ENCODE measurements around the gene SMIM41.

The SMIM41 gene

DNA sequence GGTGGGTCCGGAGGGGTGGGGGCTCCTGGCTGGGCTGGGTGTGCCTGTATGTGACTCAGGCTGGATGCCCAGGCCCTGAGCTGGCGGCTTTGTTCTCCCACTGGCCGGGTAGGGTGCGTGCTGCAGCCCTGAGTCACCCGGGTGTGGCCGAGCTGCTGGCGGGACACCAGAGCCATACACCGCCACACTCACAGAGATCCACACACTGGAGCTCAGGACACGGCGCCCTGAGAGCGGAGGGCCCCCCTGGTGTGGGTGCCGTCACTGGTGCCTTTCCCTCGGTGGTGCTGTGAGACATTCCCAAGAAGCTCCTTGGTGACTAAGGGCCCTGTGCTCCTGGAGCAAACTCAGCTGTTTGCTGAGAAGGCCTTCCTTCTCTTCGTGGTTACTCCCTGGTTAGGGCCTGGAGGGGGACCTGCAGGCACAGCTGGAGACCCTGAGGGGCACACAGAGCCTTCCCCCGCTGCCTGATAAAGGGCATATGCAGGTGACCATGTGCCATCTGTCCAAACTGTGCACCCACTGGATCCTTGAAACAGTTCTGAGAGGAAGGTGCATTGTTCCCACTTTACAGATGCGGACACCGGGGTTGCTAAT lies 68.0 kb downstream of the SMIM41 start:
- DNase-seq (ENCODE audit: low spot score), result no peak

DNA sequence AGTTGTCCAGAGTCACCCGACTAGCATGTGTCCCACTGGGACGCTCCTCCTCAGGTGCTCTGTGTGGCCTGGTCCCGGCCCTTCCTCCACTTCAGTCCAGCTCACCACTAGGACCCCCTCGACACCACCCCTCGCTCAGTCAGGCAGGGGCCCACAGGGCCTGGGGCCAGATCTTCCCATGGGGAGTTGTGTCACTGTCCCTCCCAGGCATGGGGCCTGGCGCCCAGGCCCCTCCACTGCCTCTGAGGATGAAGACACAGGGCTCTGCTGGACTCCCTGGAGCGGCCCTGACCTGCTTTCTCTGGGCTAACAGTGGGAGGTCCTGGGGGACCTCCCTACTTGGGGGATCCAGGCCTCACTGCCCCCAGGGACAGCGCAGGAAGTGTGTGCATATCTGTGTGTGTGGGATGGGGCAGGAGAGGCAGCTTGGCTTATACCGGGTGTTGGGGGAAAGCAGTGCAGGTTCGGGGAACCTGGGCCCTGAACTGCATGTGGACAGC lies 68.5 kb downstream of the SMIM41 start:
- no peak for DNase-seq (ENCODE audit: low spot score)

DNA sequence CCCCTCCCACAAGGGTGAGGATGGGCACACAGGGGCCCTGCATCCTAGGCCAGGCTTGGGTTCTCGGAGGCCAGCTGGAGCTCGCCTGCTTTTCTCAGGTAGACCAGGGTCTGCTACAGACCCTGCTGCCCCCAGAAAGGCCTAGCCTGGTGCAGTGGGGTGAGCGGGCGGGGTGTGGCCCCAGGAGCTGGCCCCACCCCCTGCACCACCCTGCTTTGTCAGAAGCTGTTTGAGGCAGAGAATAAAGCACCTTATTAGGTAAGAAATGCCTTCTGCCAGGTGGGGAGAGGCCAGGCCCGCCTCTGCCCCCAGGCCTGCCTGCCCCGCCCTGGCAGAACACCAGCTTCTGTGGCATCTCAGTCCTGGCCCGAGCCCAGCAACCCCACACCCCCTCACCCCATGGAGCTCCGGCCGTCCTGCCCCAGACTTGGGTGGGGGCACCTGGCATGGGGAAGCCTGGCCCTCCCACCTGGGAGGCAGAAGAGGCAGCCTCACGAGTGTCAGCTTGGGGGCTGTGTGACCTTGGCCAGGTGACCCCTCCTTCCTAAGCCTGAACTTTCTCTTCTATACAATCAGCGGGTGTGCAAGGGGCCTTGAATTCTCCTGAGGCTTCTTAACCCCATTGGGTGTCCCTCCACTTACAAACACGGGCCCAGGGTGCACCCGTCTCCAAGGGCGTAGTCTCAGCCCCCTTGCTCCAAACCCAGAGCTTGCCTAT lies 69.1 kb downstream of the SMIM41 start:
- DNase-seq (ENCODE audit: low spot score), result no peak

DNA sequence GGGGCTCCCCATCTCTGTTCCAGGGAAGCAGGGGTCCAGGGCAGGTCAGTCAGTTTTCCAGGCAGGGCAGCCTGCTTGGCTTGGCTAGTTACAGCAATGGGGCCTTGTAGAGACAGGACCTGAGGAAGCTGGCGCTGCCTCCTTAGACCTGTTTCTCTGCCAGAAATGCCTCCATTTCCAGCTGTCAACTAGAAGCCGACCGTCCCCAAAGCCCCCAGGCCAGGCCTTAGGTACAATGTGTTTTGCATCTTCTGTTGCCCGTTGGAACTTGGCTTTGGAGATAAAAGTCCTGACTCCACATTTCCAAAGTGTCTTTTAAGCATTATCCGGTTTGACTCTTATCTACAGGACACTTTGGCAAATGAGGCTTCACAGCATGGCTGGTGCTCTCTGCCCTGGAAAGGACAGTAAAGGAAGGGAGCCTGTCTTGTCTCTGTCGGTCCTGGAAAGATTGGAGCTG lies 69.7 kb downstream of the SMIM41 start:
- DNase-seq (ENCODE audit: low spot score), result no peak

DNA sequence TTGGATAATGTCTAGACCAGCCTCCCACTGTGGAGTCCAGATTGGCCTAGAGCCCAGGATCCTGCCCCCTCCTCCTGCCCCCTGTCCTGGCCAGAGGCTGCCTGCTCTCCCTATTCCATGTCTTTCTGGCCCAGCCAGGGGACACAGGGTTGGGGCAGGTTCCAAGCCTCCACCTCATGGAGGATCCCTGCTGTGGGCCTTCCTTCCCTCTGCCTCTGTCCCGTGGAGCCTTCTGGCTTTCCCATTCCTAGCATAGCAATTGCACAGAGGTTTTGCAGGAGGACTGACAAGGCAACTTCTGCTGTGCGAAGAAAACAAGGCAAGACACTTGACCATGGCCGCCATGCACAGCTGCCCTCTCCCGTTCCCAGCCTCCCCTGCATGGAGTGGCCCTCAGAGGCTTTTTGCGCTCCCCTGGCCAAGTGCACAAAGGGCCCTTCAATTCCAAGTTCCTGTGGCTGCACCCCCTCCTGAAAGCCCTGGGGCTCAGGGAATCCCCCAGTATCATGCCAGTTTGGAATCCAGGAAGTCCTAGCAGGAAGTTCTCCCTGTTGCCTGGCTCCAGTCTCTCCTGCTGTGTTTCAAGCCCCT lies 70.2 kb downstream of the SMIM41 start:
- no peak for DNase-seq (ENCODE audit: low spot score)

DNA sequence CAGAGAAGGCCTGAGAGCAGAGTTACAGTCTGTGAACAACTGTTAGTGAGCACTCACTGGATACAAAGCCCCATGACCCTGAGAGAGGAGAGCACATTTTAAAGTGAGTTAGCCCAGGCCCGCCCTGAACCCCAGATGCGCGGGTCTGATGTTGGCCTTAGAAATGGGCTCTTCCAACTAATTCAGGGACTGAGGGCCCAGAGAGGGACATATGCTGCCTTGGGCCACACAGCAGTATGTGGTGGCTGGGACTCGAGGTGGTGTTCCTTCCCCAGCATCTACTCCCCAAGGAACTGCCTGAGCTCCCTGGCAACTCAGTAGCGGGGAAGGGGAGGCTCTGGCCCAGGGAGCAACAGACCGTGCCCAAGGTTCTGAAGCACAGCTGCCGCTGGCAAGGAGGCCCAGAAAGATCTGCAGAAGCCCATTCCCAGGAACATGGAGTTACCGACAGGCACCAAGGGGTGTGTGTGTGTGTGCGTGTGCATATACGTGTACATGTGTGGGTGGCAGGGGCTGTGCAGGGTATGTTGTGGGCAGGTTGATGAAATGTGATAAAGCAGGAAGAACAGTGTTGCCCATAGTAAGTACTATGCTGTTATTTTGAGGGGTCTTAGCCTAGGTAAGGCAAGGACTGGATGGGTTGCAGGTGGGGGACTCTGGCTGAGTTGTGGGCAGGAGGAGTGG lies 71.8 kb downstream of the SMIM41 start:
- DNase-seq (ENCODE audit: low spot score), result no peak

DNA sequence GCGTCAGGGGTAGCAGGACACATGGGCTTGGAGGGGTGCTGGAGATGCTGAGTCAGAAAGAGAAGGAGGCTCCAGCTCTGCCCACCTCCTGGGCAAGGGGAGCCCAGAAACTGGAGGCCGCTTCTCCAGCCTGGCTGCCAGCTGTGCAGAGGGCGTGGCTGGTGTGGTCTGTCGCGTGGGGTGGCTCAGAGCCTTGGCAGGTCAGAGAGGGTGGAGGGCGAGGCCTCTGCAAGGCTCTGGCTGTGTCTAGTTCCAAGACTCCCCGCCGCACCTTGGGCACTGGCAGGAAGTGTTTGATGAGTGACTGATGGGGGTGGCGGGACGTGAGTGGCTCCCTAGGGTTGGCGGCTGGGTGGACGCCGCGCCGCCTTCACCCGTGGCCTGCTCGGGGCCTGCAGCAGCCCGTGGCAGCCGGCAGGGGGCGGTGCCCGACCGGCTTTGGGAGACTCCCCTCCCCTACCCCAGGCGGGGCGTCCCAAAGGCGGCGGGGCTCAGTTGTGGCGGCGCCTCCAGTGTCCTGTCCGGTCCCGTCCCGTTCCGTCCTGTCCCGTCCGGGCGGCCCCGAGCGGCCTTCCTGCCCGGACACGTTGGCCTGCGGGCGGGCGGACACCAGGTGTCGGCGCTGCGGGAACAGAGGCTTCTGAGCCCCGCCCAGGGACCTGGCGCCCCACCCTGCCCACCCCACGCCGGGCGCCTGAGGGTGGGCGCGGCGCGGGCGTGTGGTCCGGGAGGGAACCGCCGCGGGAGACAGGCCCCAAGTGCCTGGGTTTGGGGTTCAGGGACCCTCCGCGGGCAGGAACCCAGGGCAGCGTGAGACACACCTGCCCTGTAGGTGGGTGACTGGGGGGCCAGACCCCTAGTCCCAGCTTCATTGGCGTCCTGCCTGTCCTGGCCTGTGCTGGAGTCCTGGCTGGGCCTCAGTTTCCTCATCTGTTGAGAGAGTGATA lies 72.6 kb downstream of the SMIM41 start:
- no peak for DNase-seq (ENCODE audit: low spot score)

DNA sequence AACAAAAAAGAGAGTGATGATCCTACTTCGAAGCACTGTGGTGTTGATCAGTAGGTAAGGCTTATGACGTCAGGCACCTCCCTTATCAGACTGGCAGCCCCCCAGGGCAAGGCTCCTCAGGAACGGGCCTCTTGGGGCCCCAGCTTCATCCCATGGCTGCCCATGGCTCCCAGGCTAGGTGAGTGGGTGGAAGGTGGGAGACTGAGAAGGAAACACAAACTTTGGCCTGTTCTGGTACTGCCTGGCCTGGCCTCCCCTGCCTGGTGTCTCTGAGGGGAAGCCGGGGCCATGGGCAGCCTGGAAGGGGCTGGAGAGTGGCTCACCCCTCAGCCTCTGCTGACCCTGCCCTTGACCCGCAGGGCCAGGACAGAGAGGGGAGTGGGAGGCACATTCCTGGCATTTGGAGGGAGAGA lies 73.4 kb downstream of the SMIM41 start:
- no peak for DNase-seq (ENCODE audit: low spot score)

DNA sequence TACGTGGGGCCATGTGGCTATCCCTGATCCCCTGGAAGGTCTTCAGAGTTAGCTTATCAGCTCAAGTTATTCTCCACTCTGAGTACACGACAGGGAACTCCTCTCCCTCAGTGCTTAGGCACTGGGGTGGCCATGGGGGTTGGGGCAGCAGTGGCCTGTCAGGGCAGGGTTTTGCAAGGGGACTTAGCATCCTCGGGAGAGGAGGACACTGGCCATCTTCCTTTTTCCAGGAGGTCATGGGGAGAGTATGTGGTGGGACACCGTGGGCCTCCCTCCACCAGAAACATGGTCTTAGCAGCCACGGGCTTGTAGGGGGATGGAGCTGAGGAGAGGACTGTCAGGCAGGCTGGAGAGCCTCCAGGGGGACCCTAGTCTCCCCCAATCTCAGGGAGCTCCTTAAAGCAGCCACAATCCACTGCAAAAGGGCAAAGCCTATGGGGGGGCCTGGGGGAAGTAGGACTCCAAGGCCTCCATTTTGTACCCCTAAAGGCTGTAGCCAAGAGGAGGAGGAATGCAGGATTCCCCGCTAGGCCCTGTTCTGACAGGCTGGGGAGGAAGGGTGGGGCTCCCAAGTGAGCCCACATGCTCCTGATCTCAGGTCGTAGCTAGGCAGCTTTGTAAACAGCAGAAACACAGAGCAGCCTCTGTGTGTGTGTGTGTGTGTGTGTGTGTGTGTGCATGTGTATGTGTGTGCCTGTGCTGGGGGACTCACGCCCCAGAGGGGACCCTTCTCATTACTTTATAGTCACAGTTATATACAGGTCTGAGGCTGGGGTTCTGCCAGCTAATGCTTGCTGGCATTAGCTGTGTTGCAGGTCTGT lies 75.8 kb downstream of the SMIM41 start:
- no peak for DNase-seq (ENCODE audit: low spot score)

DNA sequence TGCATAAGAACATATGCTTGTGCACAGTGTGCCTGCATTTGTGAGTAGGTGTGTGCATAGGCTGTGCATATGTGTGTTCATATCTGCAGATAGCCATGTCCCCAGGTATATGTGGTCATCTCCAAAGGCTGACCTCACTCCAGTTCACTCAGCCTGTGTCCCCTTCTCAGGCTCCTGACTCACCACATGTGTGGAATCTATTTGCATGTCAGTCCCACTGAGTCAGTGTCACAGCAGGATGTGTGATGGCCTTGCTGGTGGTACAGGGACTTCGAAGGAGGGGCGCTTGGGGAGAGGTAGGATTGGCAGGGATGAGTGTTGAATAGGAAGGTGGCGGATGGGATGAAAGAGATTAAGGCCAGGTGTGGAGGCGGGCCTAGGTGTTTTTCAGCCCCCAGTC lies 76.8 kb downstream of the SMIM41 start:
- DNase-seq (ENCODE audit: low spot score), result no peak

DNA sequence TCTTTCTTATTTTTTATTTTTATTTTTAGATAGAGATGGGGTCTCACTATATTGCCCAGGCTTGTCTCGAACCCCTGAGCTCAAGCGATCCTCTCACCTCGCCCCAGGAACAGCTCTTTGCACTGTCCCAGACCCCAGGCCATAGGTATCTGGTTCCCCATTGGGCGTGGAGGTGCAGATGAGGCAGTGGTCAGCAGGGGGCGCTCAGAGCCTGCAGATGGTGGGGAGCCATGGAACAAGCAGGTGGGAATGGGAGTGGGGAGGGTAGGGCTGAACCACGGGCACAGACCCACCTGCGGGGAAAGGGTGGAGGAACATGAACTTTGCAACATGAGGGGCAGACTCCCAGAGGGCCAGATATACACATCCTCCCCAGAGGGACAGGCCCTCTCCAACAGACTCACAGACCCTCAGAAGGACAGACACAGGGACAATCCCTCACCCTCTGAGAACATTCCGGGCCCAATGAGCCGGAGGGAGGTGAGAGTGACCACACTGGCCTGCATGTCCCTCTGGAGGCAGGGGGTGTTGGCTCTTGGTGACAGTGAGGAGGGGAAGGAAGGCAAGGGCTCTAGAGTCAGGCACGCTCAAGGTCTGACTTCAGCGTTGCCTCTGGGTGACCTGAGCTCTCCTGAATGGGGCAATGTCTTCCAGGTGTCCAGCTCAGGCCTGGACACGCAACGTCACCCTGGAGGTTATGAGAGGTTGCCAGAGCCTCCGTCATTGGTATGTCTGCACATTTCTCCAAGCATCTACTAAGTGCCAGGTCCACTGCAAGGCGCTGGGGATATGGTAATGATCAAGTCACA lies 77.5 kb downstream of the SMIM41 start:
- peak; percentile 80 for DNase-seq (ENCODE audit: low spot score)

DNA sequence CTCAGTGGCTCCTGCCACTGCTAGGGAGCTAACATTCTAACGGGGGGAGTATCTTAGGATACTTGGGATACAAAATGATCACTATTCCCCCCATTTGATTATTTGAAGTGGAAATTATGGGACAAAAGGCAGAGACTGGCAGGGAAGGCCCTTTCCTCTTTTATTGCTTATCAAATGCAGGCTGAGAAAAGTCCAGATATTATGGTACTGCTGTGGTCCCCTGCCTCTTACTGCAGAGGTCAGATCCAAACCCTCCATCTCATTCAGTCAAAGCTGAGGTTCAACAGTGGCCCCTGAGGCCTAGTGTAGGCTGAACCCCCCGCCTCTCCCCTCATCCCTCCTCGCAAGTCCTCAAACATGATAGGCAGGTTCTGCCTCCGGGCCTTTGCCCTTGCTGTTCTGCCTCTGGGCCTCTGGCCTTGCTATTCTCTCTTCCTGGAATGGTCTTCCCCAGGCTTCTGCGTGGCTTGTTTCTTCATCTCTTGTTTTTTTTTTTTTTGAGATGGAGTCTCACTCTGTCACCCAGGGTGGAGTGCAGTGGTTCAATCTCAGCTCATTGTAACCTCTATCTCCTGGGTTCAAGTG lies 78.2 kb downstream of the SMIM41 start:
- no peak for DNase-seq (ENCODE audit: low spot score)
